HG02973 (cell line): Measurements from ENCODE around the gene LBHD2.

Experiments used
- ATAC-seq: cut with Tn5 transposase; IDR thresholded peaks from one replicate; pipeline ENCODE4 v1.9.1; 2021; ENCODE audit warnings: moderate library complexity; ENCODE audit not compliant: unreplicated experiment

LBHD2 gene

DNA sequence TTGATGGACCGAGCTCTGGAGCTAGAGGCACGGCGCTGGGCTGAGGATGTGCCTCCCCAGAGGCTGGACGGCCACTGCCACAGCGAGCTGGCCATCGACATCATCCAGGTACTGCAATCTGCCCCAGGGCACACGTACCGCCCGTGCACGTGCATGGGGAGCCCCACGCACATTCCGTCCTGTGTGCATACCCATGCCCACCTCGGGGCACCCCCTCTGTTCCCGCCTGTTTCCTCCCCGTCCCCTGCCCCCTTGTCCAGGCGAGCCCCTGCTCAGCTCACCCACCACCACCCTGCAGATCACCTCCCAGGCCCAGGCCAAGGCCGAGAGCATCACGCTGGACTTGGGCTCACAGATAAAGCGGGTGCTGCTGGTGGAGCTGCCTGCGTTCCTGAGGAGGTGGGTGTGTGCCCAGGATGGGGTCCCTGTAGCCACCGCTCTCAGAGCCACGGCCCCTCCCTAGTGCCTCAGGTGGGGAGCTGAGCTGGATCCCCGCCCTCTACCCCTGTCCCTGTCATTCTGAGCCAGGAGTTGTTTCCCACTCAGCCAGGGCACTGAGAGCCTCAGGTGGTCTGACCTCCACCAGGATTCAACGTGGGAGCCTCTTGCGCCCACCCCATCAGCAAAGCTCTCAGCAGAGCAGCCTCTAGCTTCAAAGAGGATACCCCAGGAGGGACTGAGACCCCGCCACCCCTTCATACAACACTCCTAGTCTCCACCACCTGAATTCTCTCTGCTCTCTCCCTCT lies 46.2 kb downstream of the LBHD2 start:
- no peak for ATAC-seq

DNA sequence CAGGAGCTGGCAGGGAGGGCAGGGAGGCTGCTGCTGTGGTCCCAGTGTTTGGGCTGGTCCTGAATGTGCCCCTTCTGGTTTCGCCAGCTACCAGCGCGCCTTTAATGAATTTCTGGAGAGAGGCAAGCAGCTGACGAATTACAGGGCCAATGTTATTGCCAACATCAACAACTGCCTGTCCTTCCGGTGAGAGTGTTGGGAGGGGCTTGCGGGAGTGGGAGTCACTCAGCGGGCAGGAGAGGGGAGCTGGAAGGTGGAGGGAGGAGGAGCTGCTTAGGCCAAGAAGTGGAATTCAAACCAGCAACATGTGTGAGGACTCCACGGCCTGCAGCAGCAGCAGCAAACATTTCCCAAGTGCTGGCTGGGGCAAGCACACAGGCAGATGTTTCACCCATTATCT lies 47.0 kb downstream of the LBHD2 start:
- ATAC-seq = no peak

DNA sequence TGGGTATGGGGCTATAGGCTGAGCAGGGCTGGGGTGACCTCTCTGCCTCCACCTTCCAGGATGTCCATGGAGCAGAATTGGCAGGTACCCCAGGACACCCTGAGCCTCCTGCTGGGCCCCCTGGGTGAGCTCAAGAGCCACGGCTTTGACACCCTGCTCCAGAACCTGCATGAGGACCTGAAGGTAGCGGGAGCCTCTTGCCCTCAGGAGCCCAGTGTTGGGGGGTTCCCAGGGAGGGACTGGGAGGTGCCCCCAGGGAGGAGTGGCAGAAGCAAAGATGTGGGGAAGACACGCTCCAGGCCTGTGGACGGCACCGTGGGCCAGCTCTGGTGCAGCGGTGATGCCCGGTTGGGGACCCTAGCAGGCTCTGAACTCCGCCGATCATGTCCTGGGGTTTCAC lies 47.6 kb downstream of the LBHD2 start:
- no peak for ATAC-seq

DNA sequence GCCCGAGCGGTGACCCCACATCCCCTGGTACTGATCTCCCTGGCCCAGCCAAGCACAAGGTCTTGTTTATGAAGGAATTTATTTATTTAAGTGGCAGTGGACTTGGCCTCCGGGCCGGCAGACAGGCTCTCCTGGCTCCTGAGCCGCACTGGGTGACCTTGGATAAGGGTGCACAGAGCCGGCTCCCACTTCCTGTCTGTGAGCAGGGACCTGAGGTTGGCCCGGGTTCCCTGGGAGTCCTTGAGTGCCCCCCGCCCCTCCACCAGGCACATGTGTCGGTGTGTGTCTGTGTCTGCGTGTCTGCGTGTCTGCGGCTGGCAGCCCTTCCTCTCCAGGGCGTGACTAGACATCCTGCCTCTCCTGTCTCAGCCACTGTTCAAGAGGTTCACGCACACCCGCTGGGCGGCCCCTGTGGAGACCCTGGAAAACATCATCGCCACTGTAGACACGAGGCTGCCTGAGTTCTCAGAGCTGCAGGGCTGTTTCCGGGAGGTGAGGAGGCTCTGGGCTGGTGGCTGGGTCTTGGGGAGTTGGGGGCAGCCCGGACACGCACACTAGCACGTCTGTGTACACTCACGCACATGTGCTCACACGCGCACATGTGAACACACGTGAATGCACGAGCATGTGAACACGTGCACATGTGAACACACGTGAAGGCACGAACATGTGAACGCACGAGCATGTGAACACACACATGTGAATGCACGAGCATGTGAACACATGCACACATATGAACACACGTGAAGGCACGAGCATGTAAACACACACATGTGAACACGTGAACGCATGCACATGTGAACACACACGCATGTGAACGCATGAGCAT lies 48.6 kb downstream of the LBHD2 start:
- ATAC-seq = no peak

DNA sequence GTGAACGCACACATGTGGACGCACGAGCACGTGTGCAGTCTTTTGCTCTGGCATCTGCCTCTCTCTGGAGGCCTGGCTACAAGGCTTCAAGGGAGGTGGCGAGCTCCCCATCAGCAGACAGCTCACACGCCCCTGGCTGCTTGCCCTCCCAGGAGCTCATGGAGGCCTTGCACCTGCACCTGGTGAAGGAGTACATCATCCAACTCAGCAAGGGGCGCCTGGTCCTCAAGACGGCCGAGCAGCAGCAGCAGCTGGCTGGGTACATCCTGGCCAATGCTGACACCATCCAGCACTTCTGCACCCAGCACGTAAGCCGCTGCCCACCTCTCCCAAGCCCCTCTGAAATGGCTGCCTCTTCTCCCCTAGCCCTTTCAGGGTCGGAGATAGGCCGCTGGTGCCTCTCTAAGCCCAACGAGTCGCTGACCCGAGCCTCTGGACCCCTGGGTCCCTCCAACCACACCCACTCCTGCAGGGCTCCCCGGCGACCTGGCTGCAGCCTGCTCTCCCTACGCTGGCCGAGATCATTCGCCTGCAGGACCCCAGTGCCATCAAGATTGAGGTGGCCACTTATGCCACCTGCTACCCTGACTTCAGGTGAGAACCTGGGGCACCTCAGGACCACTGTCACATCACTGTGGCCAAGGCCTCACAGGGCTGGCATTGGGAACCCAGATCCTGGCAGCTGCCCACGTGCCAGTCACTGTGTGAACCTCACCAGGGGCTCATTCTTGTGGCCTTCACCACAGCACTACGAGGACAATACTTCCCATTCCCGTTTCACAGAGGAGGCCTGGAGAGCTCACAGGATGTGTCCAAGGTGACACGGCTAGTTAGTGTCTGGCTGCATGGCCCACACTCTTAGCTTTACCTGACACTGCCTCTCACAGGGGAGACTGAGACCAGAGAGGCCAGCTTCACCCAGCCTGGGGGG lies 49.5 kb downstream of the LBHD2 start:
- no peak for ATAC-seq

DNA sequence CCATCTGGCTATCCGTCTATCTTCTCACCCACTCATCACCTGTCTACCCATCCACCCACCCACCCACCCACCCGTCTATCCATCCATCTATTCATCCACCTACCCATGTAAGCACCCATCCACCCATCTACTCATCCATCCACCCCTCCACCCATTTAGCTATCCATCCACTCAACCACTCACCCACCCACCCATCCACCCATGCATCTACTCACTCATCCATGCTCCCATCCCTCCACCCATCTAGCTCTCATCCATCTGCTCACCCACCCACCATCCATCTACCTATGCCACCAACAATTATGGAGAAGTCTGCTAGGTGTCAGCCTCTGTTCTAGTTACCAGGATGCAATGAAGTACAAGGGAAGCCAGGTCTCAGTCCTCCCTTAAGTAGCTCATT lies 50.4 kb downstream of the LBHD2 start:
- no peak for ATAC-seq

DNA sequence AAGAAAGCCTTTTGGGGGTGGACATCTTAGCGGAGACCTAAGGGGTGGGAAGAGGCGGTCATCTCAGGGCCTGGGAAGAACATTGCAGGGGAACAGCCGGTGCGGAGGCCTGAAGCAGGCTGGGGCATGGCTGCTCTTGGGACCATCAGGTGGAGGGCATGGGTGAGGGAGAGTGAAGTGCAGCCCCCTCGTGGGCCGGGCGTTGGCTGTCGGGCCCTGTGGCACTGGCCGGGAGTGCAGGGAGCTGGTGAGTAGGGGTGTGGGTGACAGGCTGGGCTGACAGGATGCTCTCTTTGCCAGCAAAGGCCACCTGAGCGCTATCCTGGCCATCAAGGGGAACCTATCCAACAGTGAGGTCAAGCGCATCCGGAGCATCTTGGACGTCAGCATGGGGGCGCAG lies 50.9 kb downstream of the LBHD2 start:
- ATAC-seq = no peak

DNA sequence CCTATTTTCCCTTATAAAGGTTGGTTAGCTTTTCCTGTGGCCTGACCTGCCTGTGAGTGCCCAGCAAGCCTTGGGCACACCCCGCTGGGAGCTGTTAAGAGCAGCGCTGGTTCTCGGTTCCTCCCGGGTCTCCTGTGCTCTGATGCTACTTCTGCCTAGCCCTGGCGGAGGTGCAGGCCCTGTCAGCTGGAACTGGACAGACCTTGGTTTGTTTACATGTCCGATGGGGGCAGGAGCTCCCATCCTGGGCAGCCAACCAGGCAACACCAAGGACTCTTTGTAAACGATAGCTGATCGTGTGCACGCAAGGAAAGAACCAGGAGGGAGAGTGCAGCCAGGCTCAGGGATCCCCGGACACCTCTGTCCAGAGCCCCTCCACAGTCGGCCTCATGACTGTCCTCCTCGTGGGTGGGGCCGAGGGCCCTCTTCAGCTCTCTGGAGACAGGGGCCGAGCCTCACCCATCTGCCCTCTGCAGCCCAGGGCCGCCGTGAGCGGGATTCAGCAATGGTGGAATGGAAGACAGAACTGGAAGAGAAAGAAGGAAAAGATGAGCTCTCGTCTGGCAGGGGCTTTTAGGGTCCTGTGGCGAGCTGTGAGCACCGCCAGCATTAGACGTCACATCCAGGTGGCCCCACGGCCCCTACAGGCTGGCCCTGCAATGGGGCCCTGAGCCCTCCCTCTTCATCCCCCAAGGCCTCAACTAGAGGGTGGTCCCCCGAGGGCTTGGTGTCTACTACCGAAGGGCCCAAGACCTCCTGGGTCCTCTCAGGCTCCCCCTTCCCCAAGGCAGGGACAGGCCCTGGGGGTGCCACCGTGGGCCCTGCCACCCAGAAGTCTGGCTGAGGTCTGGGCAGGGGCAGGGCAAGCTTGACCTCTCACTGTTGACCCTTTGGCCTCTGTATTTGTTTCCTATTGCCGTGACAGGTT lies 51.6 kb downstream of the LBHD2 start:
- ATAC-seq = no peak

DNA sequence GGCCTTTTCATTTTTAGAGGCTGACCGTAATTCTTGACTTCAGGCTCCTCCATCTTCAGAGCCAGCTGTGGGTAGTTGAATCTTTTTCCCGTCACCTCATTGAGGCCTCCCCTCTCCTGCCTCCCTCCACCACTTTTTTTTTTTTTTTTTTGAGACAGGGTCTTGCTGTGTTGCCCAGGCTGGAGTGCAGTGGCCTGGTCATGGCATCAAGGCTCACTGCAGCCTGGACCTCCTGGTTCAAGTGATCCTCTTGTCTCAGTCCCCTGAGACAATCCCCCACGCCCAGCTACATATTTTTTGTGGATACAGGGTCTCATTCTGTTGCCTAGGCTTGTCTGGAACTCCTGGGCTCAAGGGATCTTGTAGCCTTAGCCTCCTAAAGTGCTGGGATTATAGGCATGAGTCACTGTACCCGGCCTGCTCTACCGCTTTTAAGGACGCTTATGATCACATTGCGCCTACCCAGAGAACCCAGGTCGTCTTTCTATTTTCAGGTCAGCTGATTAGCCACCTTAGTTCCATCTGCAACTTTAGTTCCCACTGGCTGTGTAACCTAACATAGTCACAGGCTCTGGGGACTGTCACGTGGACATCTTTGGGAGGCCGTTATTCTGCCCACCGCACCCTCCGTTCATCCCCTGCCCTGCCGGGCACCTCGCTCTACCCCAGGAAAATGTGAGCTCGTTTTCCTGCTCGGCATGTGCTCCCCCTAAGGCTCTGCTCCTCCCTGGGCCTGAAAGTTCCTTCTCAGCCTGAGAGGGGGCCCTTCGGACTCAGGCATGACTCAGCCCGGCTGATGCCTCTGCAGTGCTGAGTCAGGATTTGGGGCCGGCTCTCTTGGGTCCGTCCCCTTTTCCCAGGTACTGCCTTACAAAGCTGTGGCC lies 52.6 kb downstream of the LBHD2 start:
- no peak for ATAC-seq

DNA sequence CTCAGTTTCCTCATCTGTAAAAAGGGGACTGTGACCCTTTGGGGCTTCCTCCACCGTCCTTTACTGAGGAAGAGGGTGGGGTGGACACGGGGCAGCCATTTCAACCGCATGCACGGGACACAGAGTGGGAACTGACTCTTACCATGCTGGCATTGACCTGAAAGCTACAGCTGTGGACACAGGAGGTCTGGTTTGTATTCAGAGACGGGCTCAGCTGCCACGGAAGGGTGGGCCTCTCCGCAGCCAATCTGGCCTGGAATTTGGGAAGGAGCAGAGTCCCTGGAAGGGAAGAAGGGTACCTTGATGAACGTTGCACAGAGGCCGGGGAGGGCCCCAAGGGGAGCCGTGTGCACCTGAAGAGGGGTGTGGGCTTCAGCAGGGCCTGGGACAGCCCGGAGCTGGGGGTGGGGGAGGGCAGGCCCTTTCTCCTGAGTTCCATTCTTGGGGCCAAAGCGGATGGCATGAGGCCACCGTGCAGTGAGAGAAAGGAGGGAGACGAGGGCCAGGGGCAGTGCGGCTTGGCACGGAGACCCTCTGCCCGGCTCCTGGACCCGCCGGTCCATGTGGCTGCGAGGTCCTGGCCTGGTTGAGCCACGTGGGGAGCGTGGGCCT lies 53.8 kb downstream of the LBHD2 start:
- ATAC-seq = no peak

DNA sequence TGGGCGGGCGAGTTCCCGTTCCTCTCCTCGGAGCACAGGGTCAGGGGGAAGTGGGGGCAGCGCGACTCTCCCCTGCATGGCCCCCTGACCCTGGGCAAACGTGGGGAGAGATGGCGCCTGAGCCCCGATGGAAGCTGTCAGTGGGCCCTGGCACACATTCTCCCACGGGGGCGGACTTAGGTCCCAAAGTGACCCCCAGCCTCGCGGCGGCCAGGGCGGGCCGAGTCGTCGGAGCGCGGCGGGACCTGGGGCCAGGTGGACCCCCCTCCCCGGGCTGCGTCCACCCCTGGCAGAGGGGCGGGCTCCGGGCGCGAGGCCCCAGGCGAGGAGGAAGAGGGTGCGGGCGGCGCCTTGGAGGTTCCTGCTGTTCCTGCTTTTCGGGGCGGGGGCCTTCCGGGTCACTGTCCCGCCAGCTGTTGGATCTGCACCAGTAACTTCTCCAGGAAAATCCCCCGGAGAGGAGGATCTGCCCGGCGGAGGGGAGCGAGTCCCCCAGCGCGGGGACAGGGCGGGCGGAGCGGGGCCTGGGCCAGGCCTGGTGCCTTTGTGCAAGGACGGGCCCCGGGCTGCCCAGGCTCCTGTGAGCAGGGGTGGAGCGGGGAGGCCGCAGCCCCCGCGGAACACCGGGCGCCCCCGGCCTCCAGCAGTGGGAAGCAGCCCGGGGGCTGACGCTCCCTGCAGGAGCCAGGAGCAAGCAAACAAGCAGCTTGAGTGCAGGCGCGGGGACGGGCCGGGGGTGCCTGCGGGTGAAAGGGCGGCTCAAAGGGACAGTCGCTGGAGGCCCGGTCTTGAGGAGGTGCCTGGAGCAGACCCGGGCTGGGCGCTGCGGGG lies 54.5 kb downstream of the LBHD2 start:
- no peak for ATAC-seq

DNA sequence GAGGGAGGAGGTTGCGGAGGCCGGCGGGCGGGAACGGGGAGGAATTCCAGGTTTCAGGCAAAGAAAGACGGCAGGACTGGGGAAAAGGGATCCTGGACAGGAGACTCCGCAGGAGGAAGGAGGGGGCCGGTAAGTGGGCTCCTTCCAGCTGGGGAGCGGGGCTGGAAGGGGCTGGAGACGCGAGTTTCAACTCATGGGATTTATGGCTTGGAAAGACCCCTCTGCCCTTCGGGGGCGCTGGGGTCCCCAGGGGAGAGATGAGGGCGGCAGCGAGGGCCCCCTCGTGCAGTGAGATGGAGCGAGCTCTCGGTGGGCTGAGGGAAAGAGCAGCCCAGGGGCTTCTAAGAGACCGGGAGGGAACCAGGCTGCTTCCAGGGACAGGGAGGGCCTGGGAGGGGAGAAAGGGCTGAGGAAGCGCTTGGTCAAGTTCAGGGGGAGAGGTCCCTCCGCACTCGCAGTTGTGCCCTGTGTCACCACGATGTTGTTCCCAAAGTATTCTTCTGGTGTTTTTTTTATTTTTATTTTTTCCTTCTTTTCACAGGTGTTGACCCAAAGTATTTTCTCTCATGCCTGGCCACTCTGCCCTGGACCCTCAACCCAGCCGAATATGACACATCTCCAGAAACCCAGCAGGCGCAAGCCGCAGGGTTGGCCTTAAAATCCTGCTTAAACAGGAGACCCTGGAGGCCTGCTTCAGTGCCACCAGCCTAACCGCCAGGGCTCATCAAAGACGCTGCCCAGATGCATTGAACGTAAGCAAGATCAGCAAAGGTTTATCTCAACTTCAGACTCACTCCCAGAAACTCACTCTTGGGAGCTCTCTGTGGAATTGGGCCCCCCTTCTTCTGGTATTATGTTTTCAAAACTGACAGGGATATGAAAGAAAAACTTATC lies 55.4 kb downstream of the LBHD2 start:
- ATAC-seq = no peak
